ENCODE data around the gene LAMB4.
"Not testable (repeated sequence)": the region's sequence is repeated elsewhere in the genome, so short reads cannot be mapped to it uniquely, and the experiment has no call there.

The LAMB4 gene

GRCh38 chr7:108037741-108038140 is 92.4 kb downstream of the LAMB4 start:
- DNase-seq, result no peak

DNA sequence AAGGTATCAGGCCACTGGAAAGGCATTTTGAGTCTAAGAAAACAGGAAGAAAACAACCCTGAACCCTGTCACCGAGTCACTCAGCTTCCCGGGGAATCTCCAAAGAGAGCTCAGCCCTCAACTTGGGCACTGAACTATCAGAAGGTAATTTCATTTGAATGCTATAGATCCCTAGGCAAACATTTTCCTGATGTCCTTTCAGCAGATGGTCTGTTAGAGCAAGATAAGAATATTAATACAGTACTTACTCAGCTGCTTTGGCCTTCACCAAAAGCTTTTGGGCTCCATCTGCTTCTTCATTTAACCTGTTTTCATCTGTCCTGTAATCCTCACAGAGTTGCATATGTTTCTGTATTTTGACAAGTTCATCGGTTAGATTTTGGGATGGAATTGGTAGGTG is 93.0 kb downstream of the LAMB4 start:
- no peak for DNase-seq

DNA sequence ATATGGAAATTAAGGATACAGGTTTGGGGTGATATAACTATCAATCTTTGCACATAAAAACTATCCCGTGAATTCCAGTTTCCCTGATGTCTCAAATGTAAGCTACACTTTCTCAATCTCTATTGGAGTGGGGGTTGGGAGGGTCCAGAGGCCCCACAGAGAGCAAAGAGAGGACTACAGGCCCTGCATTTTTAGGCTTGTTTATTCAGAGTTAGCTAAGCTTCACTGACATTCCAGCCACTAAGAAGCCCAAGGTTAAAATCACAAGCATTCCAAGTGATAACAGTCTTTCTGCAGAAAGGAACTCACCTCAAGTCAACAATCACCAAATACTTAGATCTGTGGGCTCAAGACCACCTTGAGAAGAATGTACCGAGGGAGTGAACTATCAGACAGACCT is 95.6 kb downstream of the LAMB4 start:
- DNase-seq, result no peak

DNA sequence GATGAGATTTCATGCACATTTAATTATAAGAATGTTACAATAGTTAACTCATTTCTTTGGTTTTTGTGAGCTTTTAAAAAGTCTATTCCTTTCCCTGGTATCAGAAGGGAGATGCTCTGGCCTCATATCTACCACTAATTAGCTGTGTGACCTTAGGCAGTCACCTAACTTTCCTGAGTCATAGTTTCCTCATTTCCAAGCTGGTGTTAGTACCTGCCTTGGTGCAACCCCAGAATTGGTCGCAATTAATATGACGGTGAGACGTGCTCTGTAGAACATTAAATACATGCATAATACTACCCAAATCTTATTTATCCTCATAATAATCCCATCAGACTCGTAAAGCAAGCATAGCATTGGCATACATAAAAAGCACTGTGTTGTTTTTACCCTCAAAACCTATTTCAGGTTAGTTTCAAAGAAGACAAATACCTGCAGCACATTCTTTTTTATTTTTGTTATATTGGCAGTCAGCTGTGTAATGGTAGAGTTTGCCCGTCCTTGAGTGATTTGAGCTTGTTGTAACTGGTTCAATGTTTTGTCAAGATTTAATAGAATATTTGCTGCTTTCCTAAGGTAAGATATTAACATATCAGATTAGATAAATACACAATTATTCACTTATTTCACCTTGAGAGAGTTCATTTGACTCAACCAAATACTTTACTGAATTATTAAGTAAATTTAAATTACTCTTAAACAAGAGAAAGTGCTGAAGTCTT is 96.2 kb downstream of the LAMB4 start:
- DNase-seq, result no peak

GRCh38 chr7:108033309-108033708 is 96.9 kb downstream of the LAMB4 start:
- not testable (repeated sequence) for DNase-seq

GRCh38 chr7:108030516-108030915 is 99.6 kb downstream of the LAMB4 start:
- no peak for DNase-seq

DNA sequence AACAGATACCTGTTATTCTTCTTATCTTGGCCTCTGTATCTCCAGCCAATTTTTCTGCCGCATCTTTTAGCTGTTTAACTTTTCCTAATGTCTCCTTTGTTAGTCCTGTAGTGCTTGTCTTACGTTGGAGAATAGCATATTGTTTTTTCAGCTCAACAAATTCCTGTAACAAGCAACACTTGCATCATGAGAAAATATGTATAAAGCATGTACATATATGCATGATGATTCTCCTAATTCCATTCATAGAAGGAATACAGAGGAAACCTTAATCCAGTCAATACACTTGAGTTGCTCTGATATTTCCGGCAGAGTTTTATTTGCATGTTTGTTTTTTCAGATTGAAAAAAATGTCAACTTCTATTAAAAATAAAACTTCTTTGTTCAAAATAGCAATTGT is 101.1 kb downstream of the LAMB4 start:
- DNase-seq, result no peak

DNA sequence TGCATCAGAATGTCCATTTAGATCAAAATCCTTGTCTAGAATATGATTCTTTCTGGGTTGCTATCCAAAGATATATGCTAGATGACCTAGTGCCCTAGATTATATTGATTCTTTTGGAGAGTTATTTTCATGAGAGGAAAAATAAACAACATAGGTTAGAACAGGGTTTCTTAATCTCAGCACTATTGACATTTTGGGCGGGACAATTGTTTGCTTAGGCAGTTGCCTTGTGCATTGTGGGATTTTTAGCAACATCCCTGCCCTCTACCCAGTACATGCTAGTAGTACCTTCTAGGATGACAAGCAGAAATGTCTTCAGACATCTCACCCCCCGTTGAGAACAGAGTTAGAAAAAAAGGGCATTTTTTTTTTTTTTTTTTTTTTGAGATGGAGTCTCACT is 102.0 kb downstream of the LAMB4 start:
- no peak for DNase-seq

DNA sequence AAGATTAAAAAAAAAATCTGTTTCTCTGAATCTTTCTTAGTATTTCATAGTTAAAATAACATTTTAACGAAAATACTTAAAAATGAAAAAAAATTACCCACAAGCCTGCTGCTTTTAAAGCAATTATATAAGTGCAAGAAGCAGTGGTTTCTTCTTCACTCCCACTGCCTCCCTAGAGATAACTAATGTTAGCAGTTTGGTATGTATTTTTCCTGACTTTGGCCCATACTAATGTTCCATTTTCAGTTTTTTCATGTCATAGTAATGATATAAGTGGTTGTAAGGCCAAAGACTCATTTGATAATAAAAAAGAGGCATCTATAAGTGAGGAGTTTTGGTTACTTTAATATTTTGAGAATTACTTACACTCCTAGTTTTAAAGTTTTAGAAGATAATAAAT is 102.9 kb downstream of the LAMB4 start:
- DNase-seq, result no peak

DNA sequence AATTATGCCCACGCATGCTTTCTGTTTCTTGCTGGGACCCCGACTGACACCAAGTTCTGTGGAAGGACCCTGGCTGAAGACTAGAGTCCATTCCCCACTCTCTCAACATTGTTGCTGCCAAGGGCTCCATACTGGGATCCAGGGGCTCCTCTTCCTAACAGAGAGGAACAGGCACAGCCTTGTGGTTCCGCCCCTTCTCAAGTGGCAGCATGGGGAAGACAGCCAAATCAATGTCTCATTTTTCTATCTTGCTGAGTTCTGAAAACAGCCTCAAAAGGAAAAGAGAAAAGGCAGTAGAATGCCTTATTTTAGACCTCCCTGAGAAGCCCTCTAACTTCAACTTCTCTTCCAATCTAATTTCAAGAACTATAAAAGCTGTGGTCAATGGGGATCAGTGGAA is 103.5 kb downstream of the LAMB4 start:
- DNase-seq, result no peak

DNA sequence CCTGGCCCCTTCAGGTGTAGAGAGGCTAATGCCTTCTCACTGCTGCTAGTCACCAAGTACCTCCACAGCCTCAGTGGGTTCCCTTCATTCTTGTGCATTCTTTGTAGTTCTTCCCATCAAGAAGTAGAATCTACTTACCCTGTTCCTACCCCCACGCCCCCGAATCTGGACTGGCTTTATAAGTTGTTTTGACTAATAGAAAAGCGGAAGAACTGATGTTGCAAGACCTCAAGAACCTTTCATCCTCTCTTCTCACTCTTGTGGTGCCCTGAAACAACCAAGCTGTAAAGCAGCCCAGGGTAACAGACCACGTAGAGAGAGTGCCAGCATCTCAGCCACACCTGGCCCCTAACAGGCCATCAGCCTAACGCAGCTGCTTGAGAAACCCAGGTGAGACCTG is 104.0 kb downstream of the LAMB4 start:
- no peak for DNase-seq

DNA sequence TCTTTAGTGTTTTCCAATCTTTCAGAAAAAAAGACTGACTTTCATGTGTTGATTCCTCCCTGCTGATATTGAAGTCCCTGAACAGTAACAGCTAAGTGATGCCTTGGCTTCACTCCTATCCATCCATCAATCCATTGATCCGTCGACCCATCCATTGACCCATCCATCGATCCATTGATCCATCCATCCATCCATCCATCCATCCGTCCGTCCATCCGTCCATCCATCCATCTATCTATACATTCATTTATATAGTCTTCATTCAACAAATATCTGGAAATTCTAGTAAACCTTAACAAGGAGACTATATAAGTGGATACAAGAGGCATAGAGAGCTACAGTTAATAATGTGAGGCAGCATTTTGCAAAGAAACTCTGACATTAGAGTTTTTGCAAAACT is 105.6 kb downstream of the LAMB4 start:
- DNase-seq, result no peak

DNA sequence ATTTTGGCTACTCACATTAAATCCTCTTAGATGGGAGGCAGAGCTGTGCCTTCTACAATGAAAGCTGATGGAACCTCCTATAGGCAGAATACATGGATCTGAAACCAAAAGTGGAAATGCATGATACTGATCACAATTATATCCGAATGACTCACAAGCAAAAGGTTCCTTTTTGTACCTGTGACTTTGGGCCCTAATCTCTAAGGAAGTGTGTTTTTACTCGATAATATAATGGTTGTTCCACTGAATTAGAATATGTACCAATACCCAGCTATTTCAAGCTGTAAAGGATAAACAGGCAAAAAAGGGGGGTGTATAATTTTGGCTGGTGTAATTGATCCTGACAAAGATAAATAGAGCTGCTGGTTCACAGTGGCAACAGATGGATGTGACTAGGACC is 109.6 kb downstream of the LAMB4 start:
- DNase-seq, result no peak

DNA sequence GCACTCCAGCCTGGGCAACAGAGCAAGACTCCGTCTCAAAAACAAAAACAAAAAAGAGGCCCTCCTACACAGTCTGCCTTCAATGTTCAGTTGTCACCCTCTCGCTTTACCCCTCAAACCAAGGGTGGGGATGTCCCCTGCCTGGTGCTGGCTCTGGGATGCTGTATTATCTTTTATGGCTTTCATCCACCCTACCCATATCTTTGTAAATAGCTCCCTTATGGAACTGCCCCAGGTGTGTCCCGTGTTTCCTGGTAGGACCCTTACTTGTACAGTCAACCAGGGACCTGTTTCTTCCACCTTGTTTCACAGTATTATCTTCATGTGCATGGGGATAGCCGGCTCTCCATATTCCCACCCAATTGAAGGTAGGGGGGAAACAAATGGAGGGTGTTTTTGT is 111.5 kb downstream of the LAMB4 start:
- DNase-seq, result no peak

GRCh38 chr7:108017776-108018151 is 112.4 kb downstream of the LAMB4 start:
- DNase-seq, result no peak

GRCh38 chr7:108016841-108017775 is 113.1 kb downstream of the LAMB4 start:
- no peak for DNase-seq

DNA sequence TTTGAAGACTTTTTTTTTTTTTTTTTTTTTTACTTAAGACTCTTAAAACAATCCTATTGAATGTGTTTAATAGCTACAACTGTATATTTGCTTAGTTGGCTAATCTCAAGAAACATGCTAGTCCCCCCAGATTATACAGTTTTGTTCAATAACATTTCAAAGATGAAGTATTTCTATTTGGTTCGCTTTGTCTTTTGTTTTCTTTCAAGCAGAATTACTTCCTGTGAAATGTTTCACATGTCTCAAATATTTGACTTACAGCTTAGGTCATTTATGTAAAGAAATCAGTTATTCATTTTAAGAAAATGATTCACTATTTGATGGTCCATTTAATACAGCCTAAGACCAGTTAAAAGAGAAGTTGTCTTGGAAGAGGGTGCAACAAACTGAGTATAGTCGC is 114.4 kb downstream of the LAMB4 start:
- no peak for DNase-seq

- no peak for DNase-seq
These were observed 115.1 kb downstream of the LAMB4 start for GRCh38 chr7:108014747-108015682.

- DNase-seq, result no peak
These were observed 115.9 kb downstream of the LAMB4 start for GRCh38 chr7:108014215-108014614.

GRCh38 chr7:108012499-108013430 is 117.4 kb downstream of the LAMB4 start:
- no peak for DNase-seq

DNA sequence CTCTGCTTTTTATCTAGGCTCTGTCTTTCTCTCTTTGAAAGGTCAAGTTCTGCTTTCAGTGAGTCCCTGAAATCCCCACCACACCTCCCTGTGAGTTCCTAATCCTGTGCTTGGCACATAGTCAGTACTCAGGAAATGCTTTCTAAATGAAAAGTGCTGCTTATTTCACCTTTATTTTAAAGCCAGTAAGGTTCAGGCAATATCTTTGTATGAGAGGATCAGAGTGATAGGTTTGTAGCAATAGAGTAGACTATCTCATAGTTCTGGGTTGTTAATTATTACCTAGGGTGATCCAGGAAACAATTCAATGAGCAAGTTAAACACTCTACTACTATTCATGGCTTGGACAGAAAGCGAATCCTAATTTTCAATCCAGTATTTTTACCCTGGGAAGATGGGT is 119.8 kb downstream of the LAMB4 start:
- DNase-seq, result no peak

- DNase-seq, result no peak
These were observed 120.3 kb downstream of the LAMB4 start for GRCh38 chr7:108009873-108010272.

Data from effector CD8-positive, alpha-beta T cell (primary cell).